Activated CD4-positive, alpha-beta T cell treated with anti-CD3 and anti-CD28 coated beads, Interleukin-2, Interleukin-6, amounts not matched to agents 100 ng/mL and 50 ng/mL, durations not matched to agents 16 hours and 8 hours (primary cell): ENCODE results near the gene MARCHF4.

ENCODE experiments used
- DNase-seq: peaks from one replicate; pipeline ENCODE4 v3.0.0-alpha.2; 2020

MARCHF4 gene

GRCh38 chr2:216348756-216349308, 23.5 kb downstream of the MARCHF4 start:
- peak; percentile 73 for DNase-seq

DNA sequence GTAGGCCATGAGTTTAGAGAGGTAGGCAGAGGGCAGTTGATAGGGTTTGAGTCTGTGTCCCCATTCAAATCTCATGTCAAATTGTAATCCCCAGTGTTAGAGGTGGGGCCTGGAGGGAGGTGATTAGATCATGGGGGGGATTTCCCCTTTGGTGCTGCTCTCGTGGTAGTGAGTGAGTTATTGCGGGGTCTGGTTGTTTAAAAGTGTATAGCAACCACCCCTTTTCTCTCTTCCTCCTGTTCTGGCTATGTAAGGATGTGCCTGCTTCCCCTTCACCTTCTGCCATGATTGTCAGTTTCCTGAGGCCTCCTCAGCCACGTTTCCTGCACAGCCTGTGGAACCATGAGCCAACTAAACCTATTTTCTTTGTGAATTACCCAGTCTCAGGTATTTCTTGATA, 25.5 kb downstream of the MARCHF4 start:
- peak; percentile 10 for DNase-seq

DNA sequence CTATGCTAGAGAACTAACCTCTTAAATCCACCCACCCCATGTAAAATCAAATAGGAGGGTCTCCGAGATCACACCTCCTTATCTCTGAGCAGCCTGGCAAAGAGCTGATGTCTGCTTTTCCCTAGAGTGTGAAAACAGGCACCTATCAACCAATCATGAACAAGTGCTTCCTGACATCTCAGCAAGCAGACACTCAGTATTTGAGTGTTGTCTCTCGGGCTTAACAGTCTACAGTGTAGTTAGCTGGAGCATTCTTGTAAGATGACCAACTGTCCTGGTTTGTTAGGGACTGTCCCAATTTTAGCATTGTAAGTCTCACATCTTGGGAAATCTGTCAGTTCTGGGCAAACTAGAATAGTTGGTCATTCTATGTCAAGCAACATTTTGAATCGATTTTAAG, 26.4 kb downstream of the MARCHF4 start:
- no peak for DNase-seq

DNA sequence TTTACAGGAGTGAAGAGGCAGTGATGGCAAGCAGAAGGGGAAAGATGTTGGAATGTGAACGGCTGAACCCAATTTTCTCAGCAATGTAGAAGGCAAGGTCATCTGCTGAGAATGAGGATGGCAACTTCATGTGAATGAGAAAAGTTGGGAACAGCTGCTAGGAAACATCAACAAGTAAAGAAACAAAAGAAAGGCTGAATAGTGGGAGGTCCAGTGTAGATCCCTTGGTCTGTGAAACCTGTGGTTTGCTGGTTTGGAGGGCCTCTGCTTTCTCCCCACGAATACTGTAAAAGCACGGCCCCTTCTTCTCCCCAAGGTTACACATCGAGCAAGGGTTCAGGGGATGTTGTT, 27.4 kb downstream of the MARCHF4 start:
- no peak for DNase-seq

GRCh38 chr2:216344206-216344949, 27.9 kb downstream of the MARCHF4 start:
- DNase-seq: no peak

GRCh38 chr2:216343221-216343980, 28.9 kb downstream of the MARCHF4 start:
- DNase-seq: no peak

DNA sequence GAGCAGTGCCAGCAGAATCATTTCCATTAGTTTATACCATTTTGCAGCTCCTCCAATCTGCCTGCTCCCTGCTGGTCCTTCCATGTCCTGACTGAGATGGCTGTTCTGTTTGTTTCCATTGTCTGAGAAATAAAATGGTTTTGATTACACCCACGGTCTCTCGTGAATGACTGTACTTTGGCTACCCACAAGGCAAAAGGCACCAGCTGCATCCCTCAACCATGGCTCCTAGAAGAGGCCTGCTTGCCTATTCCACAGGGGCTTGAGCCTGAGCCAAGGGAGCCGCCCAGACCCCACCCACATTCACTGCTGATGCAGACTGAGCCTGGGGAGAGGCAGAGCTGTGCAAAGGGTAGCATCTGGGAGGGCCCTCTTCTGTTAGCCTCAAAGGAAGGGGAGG, 31.2 kb downstream of the MARCHF4 start:
- no peak for DNase-seq

GRCh38 chr2:216340280-216340631, 32.0 kb downstream of the MARCHF4 start:
- no peak for DNase-seq

DNA sequence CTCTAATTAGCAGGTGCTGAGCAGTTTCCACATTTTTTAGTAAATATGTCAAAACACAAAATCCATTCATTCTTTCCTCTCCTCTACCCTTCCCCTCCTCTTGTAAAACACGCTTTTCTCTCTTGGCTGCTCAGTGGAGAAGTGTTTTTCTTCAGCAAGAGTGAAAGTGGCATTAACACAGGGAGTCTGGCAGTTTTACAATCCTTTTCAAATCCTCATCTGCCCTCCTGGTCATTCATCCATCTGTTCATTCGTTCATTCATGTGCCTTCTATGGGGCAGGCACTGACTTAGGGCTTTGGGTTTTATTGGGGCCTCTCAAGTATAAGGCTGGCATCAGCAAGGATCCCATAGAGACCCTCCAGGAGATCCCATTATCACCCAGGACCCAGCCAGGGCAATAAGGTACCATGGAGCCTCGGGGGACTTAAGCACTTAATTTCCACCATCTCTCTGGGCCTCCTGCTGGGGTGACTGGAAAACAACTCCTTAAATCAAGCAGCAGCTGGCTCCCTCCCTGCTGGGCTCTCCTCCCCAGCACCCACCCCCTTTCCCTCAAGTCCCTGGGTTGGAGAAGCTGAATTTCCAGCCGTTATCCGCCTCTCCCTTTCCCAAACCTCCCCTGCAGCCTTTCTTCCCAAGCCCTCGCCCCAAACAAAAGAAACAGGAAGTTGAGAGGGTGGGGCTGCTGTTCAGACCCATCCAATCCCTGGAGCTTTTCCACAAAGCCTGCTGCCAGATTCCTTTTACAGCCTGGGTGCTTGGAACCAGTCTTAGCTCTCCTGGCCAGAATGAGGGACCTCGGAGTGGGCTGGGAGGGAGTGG, 32.6 kb downstream of the MARCHF4 start:
- DNase-seq: no peak

- DNase-seq: no peak
Observed at GRCh38 chr2:216335252-216335651, 37.0 kb downstream of the MARCHF4 start.

- DNase-seq: no peak
Observed at GRCh38 chr2:216328347-216328746, 43.9 kb downstream of the MARCHF4 start.

DNA sequence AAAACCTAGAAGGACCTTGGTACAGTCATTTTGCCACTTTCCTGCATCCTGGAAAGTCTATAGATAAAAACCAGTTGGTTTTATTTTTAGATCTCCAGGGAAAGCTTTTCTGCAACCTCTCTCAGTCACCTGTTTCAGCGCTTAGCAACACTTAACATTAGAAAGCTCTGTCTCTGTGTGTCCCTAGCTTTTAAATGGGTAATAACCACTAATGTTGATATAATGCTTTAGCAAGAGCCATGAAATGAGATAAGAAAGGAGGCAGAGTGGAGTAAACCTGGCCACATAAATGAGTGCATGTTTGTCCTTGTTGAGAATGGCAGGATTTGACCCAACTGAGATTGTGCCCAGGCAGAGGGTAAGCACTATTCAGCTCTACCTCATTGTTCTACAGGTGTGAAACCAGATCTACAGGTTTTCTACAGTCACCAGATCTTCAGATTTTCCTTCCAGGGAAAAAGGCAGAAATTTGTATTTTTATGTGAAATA, 44.8 kb downstream of the MARCHF4 start:
- no peak for DNase-seq
